ENCODE results near the gene NPLOC4. TPM values are rescaled to one million over a fixed set of nuclear protein-coding genes. Genes with fewer than 3 reads are reported as not detected.

NPLOC4 gene
- total and polyA plus RNA-seq, 2 of the 13 experiments (the other 11 are each of a cell fraction or from before 2014, with no cell fraction given) = 57.0 to 97.0 TPM

DNA sequence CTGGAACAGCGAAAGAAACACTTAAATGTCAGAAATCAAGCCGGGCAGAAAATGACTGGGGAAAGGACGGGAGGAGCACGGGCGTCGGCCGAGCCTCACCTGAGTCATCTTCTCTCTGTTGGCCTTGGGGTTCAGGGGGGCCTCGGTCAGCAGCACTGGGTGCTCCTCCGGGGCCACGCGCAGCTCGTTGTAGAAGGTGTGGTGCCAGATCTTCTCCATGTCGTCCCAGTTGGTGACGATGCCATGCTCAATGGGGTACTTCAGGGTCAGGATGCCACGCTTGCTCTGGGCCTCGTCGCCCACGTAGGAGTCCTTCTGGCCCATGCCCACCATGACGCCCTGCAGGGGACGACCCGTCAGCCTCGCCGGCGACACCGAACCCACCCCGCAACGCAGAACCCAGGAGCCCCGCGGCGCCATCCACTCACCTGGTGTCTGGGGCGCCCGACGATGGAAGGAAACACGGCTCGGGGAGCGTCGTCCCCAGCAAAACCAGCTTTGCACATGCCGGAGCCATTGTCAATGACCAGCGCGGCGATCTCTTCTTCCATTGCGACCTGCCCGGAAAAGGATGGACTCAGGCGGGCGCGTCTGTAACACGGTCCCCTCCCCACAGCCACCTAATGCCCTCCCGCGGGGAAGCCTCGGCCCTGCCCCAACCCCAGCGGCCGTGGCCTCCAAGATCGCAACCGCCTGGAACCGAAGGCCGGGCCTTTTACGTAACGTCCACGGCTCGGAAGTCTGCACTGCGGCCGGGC is 124.9 kb downstream of the NPLOC4 start (continued):
- TF ChIP-seq, protein P1, sequence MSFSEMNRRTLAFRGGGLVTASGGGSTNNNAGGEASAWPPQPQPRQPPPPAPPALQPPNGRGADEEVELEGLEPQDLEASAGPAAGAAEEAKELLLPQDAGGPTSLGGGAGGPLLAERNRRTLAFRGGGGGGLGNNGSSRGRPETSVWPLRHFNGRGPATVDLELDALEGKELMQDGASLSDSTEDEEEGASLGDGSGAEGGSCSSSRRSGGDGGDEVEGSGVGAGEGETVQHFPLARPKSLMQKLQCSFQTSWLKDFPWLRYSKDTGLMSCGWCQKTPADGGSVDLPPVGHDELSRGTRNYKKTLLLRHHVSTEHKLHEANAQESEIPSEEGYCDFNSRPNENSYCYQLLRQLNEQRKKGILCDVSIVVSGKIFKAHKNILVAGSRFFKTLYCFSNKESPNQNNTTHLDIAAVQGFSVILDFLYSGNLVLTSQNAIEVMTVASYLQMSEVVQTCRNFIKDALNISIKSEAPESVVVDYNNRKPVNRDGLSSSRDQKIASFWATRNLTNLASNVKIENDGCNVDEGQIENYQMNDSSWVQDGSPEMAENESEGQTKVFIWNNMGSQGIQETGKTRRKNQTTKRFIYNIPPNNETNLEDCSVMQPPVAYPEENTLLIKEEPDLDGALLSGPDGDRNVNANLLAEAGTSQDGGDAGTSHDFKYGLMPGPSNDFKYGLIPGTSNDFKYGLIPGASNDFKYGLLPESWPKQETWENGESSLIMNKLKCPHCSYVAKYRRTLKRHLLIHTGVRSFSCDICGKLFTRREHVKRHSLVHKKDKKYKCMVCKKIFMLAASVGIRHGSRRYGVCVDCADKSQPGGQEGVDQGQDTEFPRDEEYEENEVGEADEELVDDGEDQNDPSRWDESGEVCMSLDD (CRISPR knock-in tag; IDR thresholded peaks at IDR 0.05; ENCODE audit: borderline replicate concordance) = no peak
- TF ChIP-seq CHD4 (IDR thresholded peaks at IDR 0.05; ENCODE audit: borderline replicate concordance, low read length) (no peak), ARID2 (CRISPR knock-in tag; IDR thresholded peaks at IDR 0.05; ENCODE audit: borderline replicate concordance) (peak; percentile 58), MXD4 (CRISPR knock-in tag; IDR thresholded peaks at IDR 0.05) (0 out of 2 replicates have a peak, but pooled peaks have one; percentile 4), TEAD2 (CRISPR knock-in tag; IDR thresholded peaks at IDR 0.05) (no peak), PAX8 (CRISPR knock-in tag; IDR thresholded peaks at IDR 0.05; ENCODE audit: borderline replicate concordance) (no peak), POGZ (CRISPR knock-in tag; IDR thresholded peaks at IDR 0.05) (no peak; the same call in 1 of the 2 replicates), ISL2 (CRISPR knock-in tag; IDR thresholded peaks at IDR 0.05) (0 out of 2 replicates have a peak, but pooled peaks have one; percentile 9), PTBP1 (IDR thresholded peaks at IDR 0.05; ENCODE audit: low read depth, low read length, poor library complexity, severe bottlenecking) (peak; percentile 25), KDM1A (CRISPR knock-in tag; IDR thresholded peaks at IDR 0.05) (no peak), ZNF441 (CRISPR knock-in tag; IDR thresholded peaks at IDR 0.05; ENCODE audit: borderline replicate concordance) (no peak), HNRNPL (IDR thresholded peaks at IDR 0.05; ENCODE audit: low read depth, low read length) (no peak; the same call in 1 of the 2 replicates), ZNF567 (CRISPR knock-in tag; IDR thresholded peaks at IDR 0.05; ENCODE audit: borderline replicate concordance) (no peak), HDAC2 (CRISPR knock-in tag; IDR thresholded peaks at IDR 0.05) (0 out of 2 replicates have a peak, but pooled peaks have one; percentile 13), SSRP1 (CRISPR knock-in tag; IDR thresholded peaks at IDR 0.05) (no peak), NONO (IDR thresholded peaks at IDR 0.05) (no peak), NONO (CRISPR knock-in tag; conservative IDR thresholded peaks at IDR 0.05) (peak; percentile 77), HHEX (CRISPR knock-in tag; IDR thresholded peaks at IDR 0.05) (no peak), ETV6 (CRISPR knock-in tag; conservative IDR thresholded peaks at IDR 0.05) (no peak)
- TF ChIP-seq, protein P2, sequence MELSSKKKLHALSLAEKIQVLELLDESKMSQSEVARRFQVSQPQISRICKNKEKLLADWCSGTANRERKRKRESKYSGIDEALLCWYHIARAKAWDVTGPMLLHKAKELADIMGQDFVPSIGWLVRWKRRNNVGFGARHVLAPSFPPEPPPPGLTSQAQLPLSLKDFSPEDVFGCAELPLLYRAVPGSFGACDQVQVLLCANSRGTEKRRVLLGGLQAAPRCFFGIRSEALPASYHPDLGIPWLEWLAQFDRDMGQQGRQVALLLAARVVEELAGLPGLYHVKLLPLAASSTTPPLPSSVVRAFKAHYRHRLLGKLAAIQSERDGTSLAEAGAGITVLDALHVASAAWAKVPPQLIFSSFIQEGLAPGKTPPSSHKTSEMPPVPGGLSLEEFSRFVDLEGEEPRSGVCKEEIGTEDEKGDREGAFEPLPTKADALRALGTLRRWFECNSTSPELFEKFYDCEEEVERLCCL (CRISPR knock-in tag; IDR thresholded peaks at IDR 0.05; ENCODE audit: borderline replicate concordance) = no peak
- TF ChIP-seq, protein P3, sequence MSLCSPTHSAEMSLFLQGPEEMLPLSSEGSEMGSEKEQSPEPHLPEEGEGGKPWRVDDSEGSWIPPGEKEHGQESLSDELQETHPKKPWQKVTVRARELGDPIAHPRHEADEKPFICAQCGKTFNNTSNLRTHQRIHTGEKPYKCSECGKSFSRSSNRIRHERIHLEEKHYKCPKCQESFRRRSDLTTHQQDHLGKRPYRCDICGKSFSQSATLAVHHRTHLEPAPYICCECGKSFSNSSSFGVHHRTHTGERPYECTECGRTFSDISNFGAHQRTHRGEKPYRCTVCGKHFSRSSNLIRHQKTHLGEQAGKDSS (CRISPR knock-in tag; IDR thresholded peaks at IDR 0.05; ENCODE audit: borderline replicate concordance, low read depth) = no peak; the same call in 1 of the 2 replicates
- TF ChIP-seq, protein P4, sequence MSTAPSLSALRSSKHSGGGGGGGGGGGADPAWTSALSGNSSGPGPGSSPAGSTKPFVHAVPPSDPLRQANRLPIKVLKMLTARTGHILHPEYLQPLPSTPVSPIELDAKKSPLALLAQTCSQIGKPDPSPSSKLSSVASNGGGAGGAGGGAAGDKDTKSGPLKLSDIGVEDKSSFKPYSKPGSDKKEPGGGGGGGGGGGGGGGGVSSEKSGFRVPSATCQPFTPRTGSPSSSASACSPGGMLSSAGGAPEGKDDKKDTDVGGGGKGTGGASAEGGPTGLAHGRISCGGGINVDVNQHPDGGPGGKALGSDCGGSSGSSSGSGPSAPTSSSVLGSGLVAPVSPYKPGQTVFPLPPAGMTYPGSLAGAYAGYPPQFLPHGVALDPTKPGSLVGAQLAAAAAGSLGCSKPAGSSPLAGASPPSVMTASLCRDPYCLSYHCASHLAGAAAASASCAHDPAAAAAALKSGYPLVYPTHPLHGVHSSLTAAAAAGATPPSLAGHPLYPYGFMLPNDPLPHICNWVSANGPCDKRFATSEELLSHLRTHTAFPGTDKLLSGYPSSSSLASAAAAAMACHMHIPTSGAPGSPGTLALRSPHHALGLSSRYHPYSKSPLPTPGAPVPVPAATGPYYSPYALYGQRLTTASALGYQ (CRISPR knock-in tag; IDR thresholded peaks at IDR 0.05) = no peak
- TF ChIP-seq, protein P5, sequence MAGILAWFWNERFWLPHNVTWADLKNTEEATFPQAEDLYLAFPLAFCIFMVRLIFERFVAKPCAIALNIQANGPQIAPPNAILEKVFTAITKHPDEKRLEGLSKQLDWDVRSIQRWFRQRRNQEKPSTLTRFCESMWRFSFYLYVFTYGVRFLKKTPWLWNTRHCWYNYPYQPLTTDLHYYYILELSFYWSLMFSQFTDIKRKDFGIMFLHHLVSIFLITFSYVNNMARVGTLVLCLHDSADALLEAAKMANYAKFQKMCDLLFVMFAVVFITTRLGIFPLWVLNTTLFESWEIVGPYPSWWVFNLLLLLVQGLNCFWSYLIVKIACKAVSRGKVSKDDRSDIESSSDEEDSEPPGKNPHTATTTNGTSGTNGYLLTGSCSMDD (CRISPR knock-in tag; IDR thresholded peaks at IDR 0.05) = no peak

Data from HepG2 (cell line).